Measurements from ENCODE around the gene LRRC46. TPM values are rescaled to one million over a fixed set of nuclear protein-coding genes. Genes with fewer than 3 reads are reported as not detected.

Gene LRRC46
- total and polyA plus RNA-seq, 8 donors = 0.44 to 16.5 (median 7.8) TPM

DNA sequence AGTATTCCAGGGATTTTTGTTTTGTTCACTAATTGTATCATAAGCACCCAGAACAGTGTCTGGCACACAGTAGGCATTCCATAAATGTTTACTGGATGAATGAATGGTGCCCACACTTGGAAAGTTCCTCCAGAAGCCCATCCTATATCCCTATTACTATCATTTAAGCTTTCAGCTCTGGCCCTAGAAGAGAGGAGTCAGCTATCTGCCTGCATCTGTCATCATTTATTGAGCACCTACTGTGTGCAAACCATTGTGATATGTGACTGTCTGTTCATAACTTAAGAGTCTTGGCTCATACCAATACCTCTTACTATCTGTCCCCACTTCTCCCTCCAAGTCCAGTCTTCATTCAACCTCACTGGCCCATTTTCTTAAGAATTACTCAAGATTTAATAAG, 39.6 kb downstream of the LRRC46 start:
- intact Hi-C loops (cut with DNase I) = no loop called here
- Histone ChIP-seq H3K9me3 (no peaks in the 10 kb centered on the region), H3K27me3 (peaks cover 0 to 68% of the 10 kb centered on the region in 2 donors), H3K4me3 (no peak overlapping the region), H3K4me1 (peaks cover 0 to 4% of the 10 kb centered on the region in 2 donors), H3K27ac (no peak overlapping the region), H3K36me3 (no peaks in the 10 kb centered on the region)
- ATAC-seq (no peak), DNase-seq (no peak)
- TF ChIP-seq, protein P1, sequence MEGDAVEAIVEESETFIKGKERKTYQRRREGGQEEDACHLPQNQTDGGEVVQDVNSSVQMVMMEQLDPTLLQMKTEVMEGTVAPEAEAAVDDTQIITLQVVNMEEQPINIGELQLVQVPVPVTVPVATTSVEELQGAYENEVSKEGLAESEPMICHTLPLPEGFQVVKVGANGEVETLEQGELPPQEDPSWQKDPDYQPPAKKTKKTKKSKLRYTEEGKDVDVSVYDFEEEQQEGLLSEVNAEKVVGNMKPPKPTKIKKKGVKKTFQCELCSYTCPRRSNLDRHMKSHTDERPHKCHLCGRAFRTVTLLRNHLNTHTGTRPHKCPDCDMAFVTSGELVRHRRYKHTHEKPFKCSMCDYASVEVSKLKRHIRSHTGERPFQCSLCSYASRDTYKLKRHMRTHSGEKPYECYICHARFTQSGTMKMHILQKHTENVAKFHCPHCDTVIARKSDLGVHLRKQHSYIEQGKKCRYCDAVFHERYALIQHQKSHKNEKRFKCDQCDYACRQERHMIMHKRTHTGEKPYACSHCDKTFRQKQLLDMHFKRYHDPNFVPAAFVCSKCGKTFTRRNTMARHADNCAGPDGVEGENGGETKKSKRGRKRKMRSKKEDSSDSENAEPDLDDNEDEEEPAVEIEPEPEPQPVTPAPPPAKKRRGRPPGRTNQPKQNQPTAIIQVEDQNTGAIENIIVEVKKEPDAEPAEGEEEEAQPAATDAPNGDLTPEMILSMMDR (IDR thresholded peaks at IDR 0.05) = no peak

DNA sequence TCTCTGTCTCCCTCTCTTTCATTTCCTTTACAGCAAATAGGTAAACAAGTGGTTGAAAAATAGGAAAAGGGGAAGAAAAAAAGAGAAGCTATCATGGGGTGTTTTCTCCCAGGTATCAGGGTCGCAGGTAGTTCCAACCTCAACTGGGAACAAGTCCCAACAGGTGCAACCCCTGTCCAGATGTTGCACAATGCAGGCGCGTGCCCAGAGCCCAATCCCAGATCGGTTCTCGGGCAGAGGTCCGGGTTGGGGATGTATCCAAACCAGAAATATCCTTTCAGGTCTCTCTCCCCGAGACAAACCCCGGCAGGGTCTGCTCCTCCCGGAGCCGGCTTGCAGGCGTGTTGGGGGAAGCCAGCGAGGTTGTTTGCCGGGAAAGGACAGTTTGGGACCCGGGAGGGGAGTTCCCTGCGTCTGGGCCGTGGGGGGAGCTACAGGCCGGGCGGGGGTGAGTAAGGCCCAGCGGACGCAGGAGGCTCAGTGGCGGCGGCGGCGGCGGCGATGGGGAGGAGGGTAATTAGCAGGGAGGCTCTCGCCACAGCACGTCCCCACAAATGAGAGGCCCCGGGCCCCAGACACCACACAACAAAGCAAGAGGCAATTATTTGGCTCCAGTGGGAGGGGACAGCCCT, 40.7 kb downstream of the LRRC46 start:
- Histone ChIP-seq H3K4me1 (peaks cover 0 to 4% of the 10 kb centered on the region in 2 donors), H3K36me3 (no peaks in the 10 kb centered on the region), H3K9me3 (no peaks in the 10 kb centered on the region), H3K4me3 (no peak overlapping the region), H3K27me3 (peaks cover 0 to 70% of the 10 kb centered on the region in 2 donors), H3K27ac (no peak overlapping the region)
- intact Hi-C loops (cut with DNase I) = no loop called here
- DNase-seq (no peak), ATAC-seq (peak; percentile 41)
- TF ChIP-seq, protein P1 (IDR thresholded peaks at IDR 0.05) = no peak

DNA sequence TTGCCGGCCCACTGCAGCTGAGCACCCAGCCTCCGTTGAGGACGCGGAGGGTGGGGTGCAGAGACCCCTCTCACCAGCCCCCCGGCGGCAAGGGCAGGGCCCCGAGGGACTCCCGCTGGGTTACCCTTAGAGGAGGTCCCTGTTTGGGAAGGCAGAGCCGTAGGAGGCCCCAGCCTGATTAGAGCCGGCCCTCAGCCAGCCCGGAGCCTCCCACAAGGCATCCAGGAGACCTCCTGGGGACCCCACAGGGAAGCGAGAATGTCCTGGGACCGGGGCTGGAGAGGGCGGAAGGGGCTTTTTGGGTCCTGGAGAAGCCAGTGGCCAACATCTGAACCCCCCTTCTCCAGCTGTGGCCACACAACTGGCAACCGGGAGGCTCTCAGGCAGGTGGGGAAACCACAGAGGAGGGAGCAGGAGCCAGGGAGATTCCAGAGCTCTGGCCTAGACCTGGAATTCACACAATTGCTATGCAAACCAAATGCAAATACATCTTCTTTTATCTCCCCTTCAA, 41.2 kb downstream of the LRRC46 start:
- TF ChIP-seq, protein P1 (IDR thresholded peaks at IDR 0.05) = no peak
- intact Hi-C loops (cut with DNase I) = no loop called here
- ATAC-seq (peak; percentile 12), DNase-seq (no peak)
- H3K27ac ChIP-seq = no peak overlapping the region
- peaks cover 0 to 4% of the 10 kb centered on the region in 2 donors for H3K4me1 ChIP-seq
- no peaks in the 10 kb centered on the region for H3K36me3 ChIP-seq
- no peaks in the 10 kb centered on the region for H3K9me3 ChIP-seq
- peaks cover 0 to 73% of the 10 kb centered on the region in 2 donors for H3K27me3 ChIP-seq
- H3K4me3 ChIP-seq = no peak overlapping the region

DNA sequence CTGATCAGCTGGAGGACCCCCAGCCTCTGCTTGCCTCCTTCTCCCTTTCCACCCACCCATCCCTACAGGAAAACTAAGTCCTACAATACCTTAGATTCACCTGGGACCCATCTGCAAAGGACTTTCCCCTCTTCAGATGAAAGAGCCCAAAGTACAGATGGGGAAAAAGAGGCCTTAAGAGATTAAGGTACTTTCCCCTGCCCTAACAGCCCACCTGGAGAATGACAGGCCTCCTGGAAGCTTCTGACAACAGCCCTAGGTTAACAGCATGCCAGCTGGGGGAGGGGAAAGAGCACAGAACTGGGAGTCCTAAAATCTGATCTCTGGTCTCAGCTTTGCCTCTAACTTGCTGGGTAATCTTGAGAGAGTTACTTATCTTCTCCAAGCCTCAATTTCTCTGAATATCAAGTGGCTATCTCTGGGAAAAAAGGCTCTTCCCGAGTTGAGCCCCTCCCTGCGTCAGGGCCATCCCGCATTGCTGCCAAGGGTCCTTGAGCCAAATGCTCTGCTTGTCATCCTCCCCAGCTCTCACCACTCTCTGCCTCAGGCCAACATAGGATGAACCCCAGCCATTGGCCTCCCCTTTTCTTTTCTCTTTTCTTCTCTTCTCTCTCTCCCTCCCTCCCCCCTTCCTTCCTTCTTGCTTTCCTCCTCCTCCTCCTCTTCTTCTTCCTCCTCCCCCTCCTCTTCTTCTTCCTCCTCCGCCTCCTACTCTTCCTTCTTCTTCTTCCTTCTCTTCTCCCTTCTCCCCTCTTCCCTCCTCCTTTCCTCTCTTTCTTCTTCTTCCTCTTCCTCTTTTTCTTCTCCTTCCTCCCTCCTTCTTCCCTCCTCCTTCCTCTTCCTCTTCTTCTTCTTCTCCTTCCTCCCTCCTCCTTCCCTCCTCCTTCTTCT, 42.0 kb downstream of the LRRC46 start:
- Histone ChIP-seq H3K27me3 (peaks cover 0 to 67% of the 10 kb centered on the region in 2 donors), H3K4me3 (no peak overlapping the region), H3K4me1 (peaks cover 0 to 4% of the 10 kb centered on the region in 2 donors), H3K27ac (no peak overlapping the region), H3K9me3 (no peaks in the 10 kb centered on the region), H3K36me3 (no peaks in the 10 kb centered on the region)
- ATAC-seq (no peak), DNase-seq (no peak)
- TF ChIP-seq, protein P1 (IDR thresholded peaks at IDR 0.05) = no peak
- intact Hi-C loops (cut with DNase I) = no loop called here

Data from left lung (tissue), 10 donors.